HG03378 (cell line): ENCODE data around the gene THEM5.
"Not testable (repeated sequence)": the region's sequence is repeated elsewhere in the genome, so short reads cannot be mapped to it uniquely, and the experiment has no call there.

Experiments
- ATAC-seq: cut with Tn5 transposase; IDR thresholded peaks from one replicate; pipeline ENCODE4 v1.9.1; 2021; ENCODE audit warnings: mild to moderate bottlenecking, moderate library complexity; ENCODE audit not compliant: unreplicated experiment

THEM5 gene

GRCh38 chr1:151868486-151868885, 15.0 kb upstream of the THEM5 start:
- no peak for ATAC-seq

- no peak for ATAC-seq
Measured at GRCh38 chr1:151867765-151868411, 14.4 kb upstream of the THEM5 start.

- no peak for ATAC-seq
Measured at GRCh38 chr1:151867321-151867720, 13.8 kb upstream of the THEM5 start.

GRCh38 chr1:151864411-151864810, 10.9 kb upstream of the THEM5 start:
- ATAC-seq = no peak

GRCh38 chr1:151862604-151863003, 9.1 kb upstream of the THEM5 start:
- no peak for ATAC-seq

GRCh38 chr1:151860504-151861187, 7.1 kb upstream of the THEM5 start:
- ATAC-seq = no peak

GRCh38 chr1:151859891-151860293, 6.4 kb upstream of the THEM5 start:
- ATAC-seq = no peak

GRCh38 chr1:151858886-151859665, 5.6 kb upstream of the THEM5 start:
- ATAC-seq = no peak

GRCh38 chr1:151858030-151858746, 4.7 kb upstream of the THEM5 start:
- ATAC-seq = no peak

GRCh38 chr1:151855933-151856332, 2.4 kb upstream of the THEM5 start:
- no peak for ATAC-seq

- not testable (repeated sequence) for ATAC-seq
Measured at GRCh38 chr1:151855516-151855915, 2.0 kb upstream of the THEM5 start.

- no peak for ATAC-seq
Measured at GRCh38 chr1:151854658-151855057, 1.1 kb upstream of the THEM5 start.

- no peak for ATAC-seq
Measured at GRCh38 chr1:151852733-151853132, 779 bp downstream of the THEM5 start.

GRCh38 chr1:151851886-151852285, 1.6 kb downstream of the THEM5 start:
- no peak for ATAC-seq

- ATAC-seq = no peak
Measured at GRCh38 chr1:151849871-151850270, 3.6 kb downstream of the THEM5 start.

GRCh38 chr1:151849126-151849525, 4.4 kb downstream of the THEM5 start:
- no peak for ATAC-seq

GRCh38 chr1:151847867-151848596, 5.5 kb downstream of the THEM5 start:
- no peak for ATAC-seq

GRCh38 chr1:151846686-151847237, 6.8 kb downstream of the THEM5 start:
- ATAC-seq = no peak

- no peak for ATAC-seq
Measured at GRCh38 chr1:151846062-151846568, 7.4 kb downstream of the THEM5 start.

- ATAC-seq = no peak
Measured at GRCh38 chr1:151843398-151843797, 10.1 kb downstream of the THEM5 start.
